Brain microvascular endothelial cell (primary cell): ENCODE data around the gene REM2.

ENCODE experiments used
- DNase-seq: peaks from one replicate; pipeline ENCODE4 v3.0.0-alpha.2; 2020
- H3K27ac ChIP-seq: fragments of 250-450 bp; sonication (Bioruptor Pico); 2 replicates; pipeline ENCODE4 v1.5.1; 2020; ENCODE audit warnings: mild to moderate bottlenecking, moderate library complexity
- H3K27me3 ChIP-seq: fragments of 250-450 bp; sonication (Bioruptor Pico); replicated peaks from 2 replicates; pipeline ENCODE4 v1.5.1; 2020; ENCODE audit warnings: mild to moderate bottlenecking
- H3K36me3 ChIP-seq: fragments of 250-450 bp; sonication (Bioruptor Pico); replicated peaks from 2 replicates; pipeline ENCODE4 v1.5.1; 2020; ENCODE audit warnings: mild to moderate bottlenecking
- H3K4me3 ChIP-seq: 2 replicates; pipeline ENCODE4 v1.5.1; 2011; ENCODE audit warnings: low read depth, mild to moderate bottlenecking, control low read depth, low read length, moderate library complexity
- CTCF ChIP-seq: IDR thresholded peaks from 2 replicates; pipeline ENCODE4 v1.5.1; 2011; ENCODE audit warnings: low read depth, mild to moderate bottlenecking, moderate library complexity, low read length, control low read depth, inconsistent platforms; ENCODE audit errors: missing control alignments
- in situ Hi-C: cut with HindIII; loops from 2 replicates; pipeline ENCODE4 v1.10.0; 2017; ENCODE audit warnings: low sequenced_read_pairs, low pct_ligation_motif_present

The REM2 gene

GRCh38 chr14:22932146-22932545 lies 49.1 kb downstream of the REM2 start:
- DNase-seq = no peak
- no peak for TF ChIP-seq CTCF
- no peak overlapping the region for H3K27ac ChIP-seq
- in situ Hi-C loops = no loop called here
- H3K36me3 ChIP-seq = peaks cover 3% of the 10 kb centered on the region
- no peaks in the 10 kb centered on the region for H3K27me3 ChIP-seq
- no peak overlapping the region for H3K4me3 ChIP-seq

- no peaks in the 10 kb centered on the region for H3K36me3 ChIP-seq
- DNase-seq = no peak
- H3K27me3 ChIP-seq = no peaks in the 10 kb centered on the region
- in situ Hi-C loops = no loop called here
- no peak overlapping the region for H3K4me3 ChIP-seq
- no peak overlapping the region for H3K27ac ChIP-seq
- TF ChIP-seq CTCF = no peak
These were observed 52.1 kb downstream of the REM2 start for GRCh38 chr14:22935156-22935555.
